GM15510 (cell line): ENCODE measurements around the gene NDUFA13.

ENCODE experiments used
- POLR2A ChIP-seq: IDR thresholded peaks from 3 replicates; pipeline ENCODE4 v1.6.1; 2011; ENCODE audit warnings: borderline replicate concordance; ENCODE audit not compliant: insufficient read length; ENCODE audit errors: extremely low read depth

NDUFA13 gene

DNA sequence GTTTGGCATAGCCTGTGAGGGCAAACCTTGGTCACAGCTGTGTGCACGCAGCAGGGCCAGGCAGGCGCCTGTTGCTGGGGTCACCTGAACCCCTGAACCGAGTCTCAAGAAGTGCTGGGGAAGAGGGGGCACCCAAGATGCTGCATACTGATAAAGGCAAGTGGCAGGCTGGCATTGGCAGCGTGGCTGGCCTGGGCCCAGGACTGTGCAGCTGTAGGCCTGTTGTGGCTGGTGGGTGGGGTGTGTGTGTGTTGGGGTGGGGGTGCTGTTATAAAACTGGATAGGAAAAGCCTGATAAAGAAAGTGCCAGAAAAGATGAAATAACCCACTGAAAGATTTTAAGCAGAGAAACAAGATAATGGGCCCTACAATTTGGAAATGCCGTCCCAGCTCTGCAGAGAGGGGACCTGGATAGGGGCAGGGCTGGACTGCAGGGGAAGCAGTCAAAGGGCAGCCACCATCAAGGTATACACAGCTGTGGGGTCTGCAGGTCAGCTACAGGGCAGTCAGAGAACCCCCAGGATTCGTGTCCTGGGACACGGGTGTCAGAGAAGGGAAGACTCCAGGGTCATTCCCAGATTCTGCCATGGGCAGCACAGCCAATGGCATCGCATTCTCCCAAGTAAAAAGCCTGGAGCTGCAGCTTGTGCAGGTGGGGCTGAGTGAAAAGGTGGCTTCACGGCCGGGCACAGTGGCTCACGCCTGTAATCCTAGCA is 55.2 kb downstream of the NDUFA13 start:
- TF ChIP-seq POLR2A, result no peak

DNA sequence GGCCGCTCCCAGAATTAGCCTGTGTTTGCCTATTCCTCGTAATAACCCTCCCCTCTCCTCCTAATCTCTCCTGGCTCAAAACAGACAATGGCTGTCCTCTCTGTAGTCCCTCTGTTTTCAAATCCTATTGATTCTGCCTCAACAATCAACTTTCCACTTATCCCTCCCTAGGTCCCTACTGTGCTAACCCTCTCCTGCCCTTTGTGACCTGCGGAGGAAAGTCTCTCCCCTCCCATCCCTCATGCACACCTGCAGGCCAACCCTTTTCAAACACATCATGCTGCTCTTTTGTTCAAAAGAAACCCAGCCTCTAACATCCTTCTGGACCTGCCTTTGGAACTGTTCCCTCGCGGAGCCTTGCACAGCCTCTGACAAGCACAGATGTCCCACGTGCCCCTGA is 59.4 kb downstream of the NDUFA13 start:
- no peak for TF ChIP-seq POLR2A
